ENCODE results near the gene ITPRIPL1.

DNA sequence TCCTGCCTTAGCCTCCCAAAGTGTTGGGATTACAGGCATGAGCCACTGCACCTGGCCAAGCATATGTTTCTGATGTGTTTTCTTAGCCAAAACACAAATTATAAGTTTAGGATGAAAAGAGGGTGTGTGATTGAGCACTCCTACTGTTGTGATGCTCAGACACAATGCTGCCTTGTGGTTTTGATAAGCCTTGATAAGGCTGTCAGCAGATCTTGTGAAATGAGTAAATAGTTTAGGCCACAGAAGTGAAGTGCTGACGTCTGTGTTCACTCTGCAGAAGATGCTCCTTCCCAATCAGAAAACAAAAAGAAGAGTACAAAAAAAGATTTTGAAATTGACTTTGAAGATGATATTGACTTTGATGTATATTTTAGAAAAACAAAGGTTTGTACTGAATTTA lies 34.7 kb downstream of the ITPRIPL1 start:
- TF ChIP-seq, protein P1, sequence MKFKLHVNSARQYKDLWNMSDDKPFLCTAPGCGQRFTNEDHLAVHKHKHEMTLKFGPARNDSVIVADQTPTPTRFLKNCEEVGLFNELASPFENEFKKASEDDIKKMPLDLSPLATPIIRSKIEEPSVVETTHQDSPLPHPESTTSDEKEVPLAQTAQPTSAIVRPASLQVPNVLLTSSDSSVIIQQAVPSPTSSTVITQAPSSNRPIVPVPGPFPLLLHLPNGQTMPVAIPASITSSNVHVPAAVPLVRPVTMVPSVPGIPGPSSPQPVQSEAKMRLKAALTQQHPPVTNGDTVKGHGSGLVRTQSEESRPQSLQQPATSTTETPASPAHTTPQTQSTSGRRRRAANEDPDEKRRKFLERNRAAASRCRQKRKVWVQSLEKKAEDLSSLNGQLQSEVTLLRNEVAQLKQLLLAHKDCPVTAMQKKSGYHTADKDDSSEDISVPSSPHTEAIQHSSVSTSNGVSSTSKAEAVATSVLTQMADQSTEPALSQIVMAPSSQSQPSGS (IDR thresholded peaks at IDR 0.05; ENCODE audit: low read length) = no peak
- no peak for TF ChIP-seq EZH2 (IDR thresholded peaks at IDR 0.05; ENCODE audit: low read depth, low read length, severe bottlenecking)

All from H1 (cell line).